ENCODE data around the gene TRIM29.

TRIM29 gene

GRCh38 chr11:120172054-120172911, 34.4 kb upstream of the TRIM29 start:
- Histone ChIP-seq H3K9me3 (ENCODE audit: control insufficient read depth, low read length) (no peaks in the 10 kb centered on the region), H3K4me1 (ENCODE audit: control insufficient read depth, insufficient read depth, low read length) (peaks cover 10% of the 10 kb centered on the region), H3K27ac (ENCODE audit: insufficient read depth, low read depth, low read length, poor library complexity, severe bottlenecking) (no peak overlapping the region), H3K4me3 (ENCODE audit: insufficient read depth, low read depth, low read length) (no peak overlapping the region), H3K36me3 (ENCODE audit: control insufficient read depth, insufficient read depth, low read length) (no peaks in the 10 kb centered on the region), H3K27me3 (ENCODE audit: control insufficient read depth, insufficient read depth, low read length, poor library complexity, severe bottlenecking) (peaks cover 57% of the 10 kb centered on the region)
- WGBS, 2 experiments = 56 to 58% methylated on average over 24 of the region's 24 CpGs

GRCh38 chr11:120170741-120171261, 32.9 kb upstream of the TRIM29 start:
- 90% methylated on average over 12 of the region's 12 CpGs for WGBS, 2 experiments
- Histone ChIP-seq H3K27me3 (ENCODE audit: control insufficient read depth, insufficient read depth, low read length, poor library complexity, severe bottlenecking) (peaks cover 66% of the 10 kb centered on the region), H3K27ac (ENCODE audit: insufficient read depth, low read depth, low read length, poor library complexity, severe bottlenecking) (no peak overlapping the region), H3K9me3 (ENCODE audit: control insufficient read depth, low read length) (no peaks in the 10 kb centered on the region), H3K36me3 (ENCODE audit: control insufficient read depth, insufficient read depth, low read length) (no peaks in the 10 kb centered on the region), H3K4me3 (ENCODE audit: insufficient read depth, low read depth, low read length) (no peak overlapping the region), H3K4me1 (ENCODE audit: control insufficient read depth, insufficient read depth, low read length) (peaks cover 10% of the 10 kb centered on the region)

GRCh38 chr11:120169981-120170698, 32.2 kb upstream of the TRIM29 start:
- H3K27me3 ChIP-seq (ENCODE audit: control insufficient read depth, insufficient read depth, low read length, poor library complexity, severe bottlenecking) = peaks cover 67% of the 10 kb centered on the region
- WGBS, 2 experiments = 88% methylated on average over 27 of the region's 27 CpGs
- no peaks in the 10 kb centered on the region for H3K36me3 ChIP-seq (ENCODE audit: control insufficient read depth, insufficient read depth, low read length)
- no peaks in the 10 kb centered on the region for H3K9me3 ChIP-seq (ENCODE audit: control insufficient read depth, low read length)
- no peak overlapping the region for H3K4me3 ChIP-seq (ENCODE audit: insufficient read depth, low read depth, low read length)
- H3K4me1 ChIP-seq (ENCODE audit: control insufficient read depth, insufficient read depth, low read length) = peaks cover 10% of the 10 kb centered on the region
- no peak overlapping the region for H3K27ac ChIP-seq (ENCODE audit: insufficient read depth, low read depth, low read length, poor library complexity, severe bottlenecking)

- Histone ChIP-seq H3K4me1 (ENCODE audit: control insufficient read depth, insufficient read depth, low read length) (peaks cover 10% of the 10 kb centered on the region), H3K27me3 (ENCODE audit: control insufficient read depth, insufficient read depth, low read length, poor library complexity, severe bottlenecking) (peaks cover 71% of the 10 kb centered on the region), H3K27ac (ENCODE audit: insufficient read depth, low read depth, low read length, poor library complexity, severe bottlenecking) (no peak overlapping the region), H3K36me3 (ENCODE audit: control insufficient read depth, insufficient read depth, low read length) (no peaks in the 10 kb centered on the region), H3K4me3 (ENCODE audit: insufficient read depth, low read depth, low read length) (peak overlapping the region; percentile 39), H3K9me3 (ENCODE audit: control insufficient read depth, low read length) (no peaks in the 10 kb centered on the region)
- WGBS, 2 experiments = 4% methylated on average over 71 of the region's 71 CpGs
Measured at GRCh38 chr11:120168960-120169681, 31.2 kb upstream of the TRIM29 start.

- H3K4me3 ChIP-seq (ENCODE audit: insufficient read depth, low read depth, low read length) = peak overlapping the region; percentile 39
- H3K9me3 ChIP-seq (ENCODE audit: control insufficient read depth, low read length) = no peaks in the 10 kb centered on the region
- WGBS, 2 experiments = 47 to 48% methylated on average over 35 of the region's 35 CpGs
- no peak overlapping the region for H3K27ac ChIP-seq (ENCODE audit: insufficient read depth, low read depth, low read length, poor library complexity, severe bottlenecking)
- H3K36me3 ChIP-seq (ENCODE audit: control insufficient read depth, insufficient read depth, low read length) = no peaks in the 10 kb centered on the region
- peaks cover 8% of the 10 kb centered on the region for H3K4me1 ChIP-seq (ENCODE audit: control insufficient read depth, insufficient read depth, low read length)
- peaks cover 71% of the 10 kb centered on the region for H3K27me3 ChIP-seq (ENCODE audit: control insufficient read depth, insufficient read depth, low read length, poor library complexity, severe bottlenecking)
Measured at GRCh38 chr11:120168108-120168959, 30.4 kb upstream of the TRIM29 start.

GRCh38 chr11:120167659-120168058, 29.7 kb upstream of the TRIM29 start:
- Histone ChIP-seq H3K9me3 (ENCODE audit: control insufficient read depth, low read length) (no peaks in the 10 kb centered on the region), H3K4me1 (ENCODE audit: control insufficient read depth, insufficient read depth, low read length) (peaks cover 5% of the 10 kb centered on the region), H3K27ac (ENCODE audit: insufficient read depth, low read depth, low read length, poor library complexity, severe bottlenecking) (no peak overlapping the region), H3K4me3 (ENCODE audit: insufficient read depth, low read depth, low read length) (no peak overlapping the region), H3K27me3 (ENCODE audit: control insufficient read depth, insufficient read depth, low read length, poor library complexity, severe bottlenecking) (peaks cover 69% of the 10 kb centered on the region), H3K36me3 (ENCODE audit: control insufficient read depth, insufficient read depth, low read length) (no peaks in the 10 kb centered on the region)
- WGBS, 2 experiments = 93% methylated on average over 11 of the region's 11 CpGs

GRCh38 chr11:120160436-120160835, 22.5 kb upstream of the TRIM29 start:
- no peak overlapping the region for H3K4me3 ChIP-seq (ENCODE audit: insufficient read depth, low read depth, low read length)
- H3K27ac ChIP-seq (ENCODE audit: insufficient read depth, low read depth, low read length, poor library complexity, severe bottlenecking) = no peak overlapping the region
- no peaks in the 10 kb centered on the region for H3K4me1 ChIP-seq (ENCODE audit: control insufficient read depth, insufficient read depth, low read length)
- 82 to 94% methylated on average over 1 of the region's 1 CpG for WGBS, 2 experiments
- no peaks in the 10 kb centered on the region for H3K36me3 ChIP-seq (ENCODE audit: control insufficient read depth, insufficient read depth, low read length)
- peaks cover 5% of the 10 kb centered on the region for H3K27me3 ChIP-seq (ENCODE audit: control insufficient read depth, insufficient read depth, low read length, poor library complexity, severe bottlenecking)
- H3K9me3 ChIP-seq (ENCODE audit: control insufficient read depth, low read length) = no peaks in the 10 kb centered on the region

GRCh38 chr11:120153221-120153620, 15.3 kb upstream of the TRIM29 start:
- Histone ChIP-seq H3K9me3 (ENCODE audit: control insufficient read depth, low read length) (no peaks in the 10 kb centered on the region), H3K4me3 (ENCODE audit: insufficient read depth, low read depth, low read length) (no peak overlapping the region), H3K27me3 (ENCODE audit: control insufficient read depth, insufficient read depth, low read length, poor library complexity, severe bottlenecking) (no peaks in the 10 kb centered on the region), H3K4me1 (ENCODE audit: control insufficient read depth, insufficient read depth, low read length) (no peaks in the 10 kb centered on the region), H3K36me3 (ENCODE audit: control insufficient read depth, insufficient read depth, low read length) (no peaks in the 10 kb centered on the region), H3K27ac (ENCODE audit: insufficient read depth, low read depth, low read length, poor library complexity, severe bottlenecking) (no peak overlapping the region)
- 86 to 100% methylated on average over 2 of the region's 2 CpGs for WGBS, 2 experiments

- no peak overlapping the region for H3K27ac ChIP-seq (ENCODE audit: insufficient read depth, low read depth, low read length, poor library complexity, severe bottlenecking)
- no peak overlapping the region for H3K4me3 ChIP-seq (ENCODE audit: insufficient read depth, low read depth, low read length)
- no peaks in the 10 kb centered on the region for H3K36me3 ChIP-seq (ENCODE audit: control insufficient read depth, insufficient read depth, low read length)
- no peaks in the 10 kb centered on the region for H3K27me3 ChIP-seq (ENCODE audit: control insufficient read depth, insufficient read depth, low read length, poor library complexity, severe bottlenecking)
- WGBS, 2 experiments = 85 to 87% methylated on average over 1 of the region's 1 CpG
- no peaks in the 10 kb centered on the region for H3K9me3 ChIP-seq (ENCODE audit: control insufficient read depth, low read length)
- no peaks in the 10 kb centered on the region for H3K4me1 ChIP-seq (ENCODE audit: control insufficient read depth, insufficient read depth, low read length)
Measured at GRCh38 chr11:120151536-120151935, 13.6 kb upstream of the TRIM29 start.

Data from ectodermal cell (in vitro differentiated cells).